ENCODE measurements around the gene RIMKLB. TPM values are rescaled to one million over a fixed set of nuclear protein-coding genes. Genes with fewer than 3 reads are reported as not detected.

The RIMKLB gene, protein sequence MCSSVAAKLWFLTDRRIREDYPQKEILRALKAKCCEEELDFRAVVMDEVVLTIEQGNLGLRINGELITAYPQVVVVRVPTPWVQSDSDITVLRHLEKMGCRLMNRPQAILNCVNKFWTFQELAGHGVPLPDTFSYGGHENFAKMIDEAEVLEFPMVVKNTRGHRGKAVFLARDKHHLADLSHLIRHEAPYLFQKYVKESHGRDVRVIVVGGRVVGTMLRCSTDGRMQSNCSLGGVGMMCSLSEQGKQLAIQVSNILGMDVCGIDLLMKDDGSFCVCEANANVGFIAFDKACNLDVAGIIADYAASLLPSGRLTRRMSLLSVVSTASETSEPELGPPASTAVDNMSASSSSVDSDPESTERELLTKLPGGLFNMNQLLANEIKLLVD
- total RNA-seq (2021) = 80.2 and 87.7 TPM in 2 replicates
- long read RNA-seq, full-length matches to known transcripts = 103 of 174 reads
- long read RNA-seq, partial matches to known transcripts = 12 of 174 reads
- long read RNA-seq, other reads (novel, unspliced or antisense) = 59 of 174 reads

DNA sequence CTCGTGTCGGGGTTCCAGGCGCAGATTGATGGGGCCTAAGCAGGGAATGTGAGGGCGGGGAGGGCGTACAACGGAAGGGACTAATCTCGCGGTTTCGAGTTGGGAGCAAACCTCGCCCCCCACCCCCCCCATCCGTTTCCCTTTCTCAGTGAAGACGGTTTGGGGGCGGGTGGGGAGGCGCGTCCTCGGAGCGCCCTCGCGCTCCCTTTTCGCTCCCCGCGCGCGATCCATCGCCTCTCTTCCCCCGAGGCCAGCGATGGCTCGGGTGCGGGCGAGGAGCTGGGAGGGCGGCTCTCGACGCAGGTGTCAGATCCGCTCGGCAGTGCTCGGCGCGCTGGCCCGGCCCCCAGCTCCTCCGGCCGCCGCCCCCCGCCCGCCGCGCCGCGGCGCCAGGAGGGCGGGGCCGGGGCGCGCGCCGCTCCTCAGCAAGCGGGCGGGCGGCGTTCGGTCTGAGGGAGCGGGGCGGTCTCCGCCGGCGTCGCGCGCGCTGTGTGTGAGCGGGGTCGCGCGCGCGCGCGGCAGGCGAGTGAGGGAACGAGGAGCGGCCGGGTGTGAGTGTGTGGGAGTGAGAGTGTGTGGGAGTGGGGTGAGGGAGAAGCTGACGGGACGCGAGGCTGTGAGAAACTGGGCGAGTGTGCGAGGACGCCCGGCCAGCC lies at the start of gene RIMKLB:
Gene RIMKLB (plus strand): TSS at position 516 of the 656 bp plus-strand sequence. CDS start 15,876 bp downstream, outside the sequence.
- H2BK12ac ChIP-seq (ENCODE audit: insufficient read length, low read depth, low read length) = no peak within 1 kb of the TSS
- no peak within 1 kb of the TSS; the same call in 1 of the 2 replicates for H3K4ac ChIP-seq (ENCODE audit: low read depth, low read length)
- H3K9me3 ChIP-seq (ENCODE audit: control insufficient read depth, low read depth, low read length) = no peaks in the 10 kb centered on the region
- H4K8ac ChIP-seq (replicated peaks; ENCODE audit: insufficient read length, low read depth, low read length) = no peak within 1 kb of the TSS
- no peak within 1 kb of the TSS for H4K5ac ChIP-seq (ENCODE audit: insufficient read length, low read depth, low read length)
- no peak within 1 kb of the TSS for H2BK120ac ChIP-seq (ENCODE audit: low read depth, low read length, poor library complexity, severe bottlenecking)
- peak within 1 kb of the TSS; percentile 93 to 96 for H3K4me3 Mint-ChIP-seq
- no peak within 1 kb of the TSS for H2AFZ ChIP-seq (ENCODE audit: low read length)
- no peaks in the 10 kb centered on the region; the same call in 1 of the 2 replicates for H3K4me1 ChIP-seq (ENCODE audit: insufficient read depth, low read length)
- peaks cover 3% of the 10 kb centered on the region for H3K79me1 ChIP-seq (ENCODE audit: insufficient read depth, low read depth, low read length, poor library complexity, severe bottlenecking)
- H3K27me3 Mint-ChIP-seq (ENCODE audit: low read depth) = no peaks in the 10 kb centered on the region
- H3K27ac Mint-ChIP-seq = peak within 1 kb of the TSS; percentile 98 to 99 (median 99)
- no CpG with 5 or more reads among the region's 88 CpGs for WGBS (ENCODE audit: extremely low coverage, insufficient read length, low lambda C conversion rate)
- peaks cover 22% of the 10 kb centered on the region; the same call in 1 of the 2 replicates for H3K79me2 ChIP-seq (ENCODE audit: insufficient read depth, low read length)
- H3K56ac ChIP-seq (ENCODE audit: insufficient read length, low read depth, low read length) = no peak within 1 kb of the TSS
- no peak within 1 kb of the TSS for H2BK5ac ChIP-seq (ENCODE audit: insufficient read length, low read length)
- H3K14ac ChIP-seq (ENCODE audit: insufficient read depth, low read length) = peak within 1 kb of the TSS; percentile 93
- H3K4me1 Mint-ChIP-seq = peaks cover 42 to 44% of the 10 kb centered on the region in 2 experiments
- peak; percentile 86 for DNase-seq
- TF ChIP-seq, protein P1, sequence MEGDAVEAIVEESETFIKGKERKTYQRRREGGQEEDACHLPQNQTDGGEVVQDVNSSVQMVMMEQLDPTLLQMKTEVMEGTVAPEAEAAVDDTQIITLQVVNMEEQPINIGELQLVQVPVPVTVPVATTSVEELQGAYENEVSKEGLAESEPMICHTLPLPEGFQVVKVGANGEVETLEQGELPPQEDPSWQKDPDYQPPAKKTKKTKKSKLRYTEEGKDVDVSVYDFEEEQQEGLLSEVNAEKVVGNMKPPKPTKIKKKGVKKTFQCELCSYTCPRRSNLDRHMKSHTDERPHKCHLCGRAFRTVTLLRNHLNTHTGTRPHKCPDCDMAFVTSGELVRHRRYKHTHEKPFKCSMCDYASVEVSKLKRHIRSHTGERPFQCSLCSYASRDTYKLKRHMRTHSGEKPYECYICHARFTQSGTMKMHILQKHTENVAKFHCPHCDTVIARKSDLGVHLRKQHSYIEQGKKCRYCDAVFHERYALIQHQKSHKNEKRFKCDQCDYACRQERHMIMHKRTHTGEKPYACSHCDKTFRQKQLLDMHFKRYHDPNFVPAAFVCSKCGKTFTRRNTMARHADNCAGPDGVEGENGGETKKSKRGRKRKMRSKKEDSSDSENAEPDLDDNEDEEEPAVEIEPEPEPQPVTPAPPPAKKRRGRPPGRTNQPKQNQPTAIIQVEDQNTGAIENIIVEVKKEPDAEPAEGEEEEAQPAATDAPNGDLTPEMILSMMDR (conservative IDR thresholded peaks at IDR 0.05) = no peak
- peak within 1 kb of the TSS; percentile 92 for H3K18ac ChIP-seq (ENCODE audit: insufficient read length, low read depth, low read length)
- H3K36me3 Mint-ChIP-seq (ENCODE audit: insufficient read depth in 1 of 3, low read depth in 3 of 3) = peaks cover 13 to 22% (median 15%) of the 10 kb centered on the region in 3 experiments; a peak in 6 of 7 replicates
- no peak within 1 kb of the TSS for H3K23ac ChIP-seq (ENCODE audit: insufficient read length, low read depth, low read length)
- no peaks in the 10 kb centered on the region for H3K9me3 Mint-ChIP-seq
- no peaks in the 10 kb centered on the region for H4K20me1 ChIP-seq (ENCODE audit: control insufficient read depth, insufficient read depth, insufficient read length)
- peak within 1 kb of the TSS; percentile 69 for H3K4me2 ChIP-seq (ENCODE audit: insufficient read depth, insufficient read length, low read length)
- no peak within 1 kb of the TSS for H4K91ac ChIP-seq (ENCODE audit: insufficient read length, low read depth, low read length)
- H3K27ac ChIP-seq (ENCODE audit: insufficient read length, low read depth, low read length) = peak within 1 kb of the TSS; percentile 16
- H3T11ph ChIP-seq (ENCODE audit: low read length) = no peak within 1 kb of the TSS
- no peaks in the 10 kb centered on the region for H3K27me3 ChIP-seq (ENCODE audit: insufficient read depth, low read length)
- H2BK15ac ChIP-seq (ENCODE audit: low read depth, low read length) = no peak within 1 kb of the TSS
- H3K9ac ChIP-seq (ENCODE audit: extremely low read depth, insufficient read length, low read length) = peak within 1 kb of the TSS; percentile 80
- no peak within 1 kb of the TSS for H2AK5ac ChIP-seq (ENCODE audit: insufficient read length, low read length)
- H3K23me2 ChIP-seq (ENCODE audit: insufficient read length, low read depth, low read length, poor library complexity, severe bottlenecking) = peaks cover 9% of the 10 kb centered on the region
- H2BK20ac ChIP-seq (ENCODE audit: low read depth, low read length, poor library complexity, severe bottlenecking) = no peak within 1 kb of the TSS

All from H9 (cell line).